CD8-positive, alpha-beta memory T cell (primary cell): ENCODE measurements around the gene ATXN1. TPM values are rescaled to one million over a fixed set of nuclear protein-coding genes. Genes with fewer than 3 reads are reported as not detected.

Experiments
- CTCF ChIA-PET: fragments of 350-600 bp; sonication (Branson Sonifier 250); formaldehyde crosslinking; loops from one replicate; lab custom pipeline; 2021; ENCODE audit warnings: antibody characterized with exemption; lab: Charles Lee
- POLR2A ChIA-PET: fragments of 350-600 bp; sonication (Branson Sonifier 250); formaldehyde crosslinking; loops from one replicate; lab custom pipeline; 2021; ENCODE audit warnings: antibody characterized with exemption; lab: Charles Lee
- DNase-seq, 5 donors: peaks; one replicate each; pipeline versions ENCODE4 v3.0.0 to v3.0.0-alpha.2; 2020 to 2022; ENCODE audit warnings: mixed read lengths in 1 of 5
- H3K27ac ChIP-seq: one replicate; pipeline ENCODE4 v1.7.0; 2013; ENCODE audit warnings: low read depth, mild to moderate bottlenecking, low read length, moderate library complexity
- H3K27me3 ChIP-seq: 2 replicates; pipeline ENCODE4 v1.7.0; 2013; ENCODE audit warnings: low read length, mild to moderate bottlenecking; ENCODE audit not compliant: insufficient read depth, poor library complexity, severe bottlenecking
- H3K36me3 ChIP-seq: 2 replicates; pipeline ENCODE4 v1.7.0; 2013; ENCODE audit warnings: mild to moderate bottlenecking, low read length, moderate library complexity; ENCODE audit not compliant: insufficient read depth
- H3K4me1 ChIP-seq: 2 replicates; pipeline ENCODE4 v1.7.0; 2013; ENCODE audit warnings: mild to moderate bottlenecking, low read length, moderate library complexity; ENCODE audit not compliant: insufficient read depth
- H3K4me3 ChIP-seq: 2 replicates; pipeline ENCODE4 v1.7.0; 2013; ENCODE audit warnings: mild to moderate bottlenecking, low read length
- H3K9me3 ChIP-seq: 2 replicates; pipeline ENCODE4 v1.7.0; 2013; ENCODE audit warnings: mild to moderate bottlenecking, low read length
- H3K27ac Mint-ChIP-seq, 8 donors: one replicate each; pipeline ENCODE4 v1.8.0; 2020 to 2021; ENCODE audit warnings: mixed read lengths in 8 of 8, mild to moderate bottlenecking in 6 of 8, inconsistent platforms in 3 of 8, moderate library complexity in 3 of 8
- H3K27me3 Mint-ChIP-seq, 2 donors: one replicate each; pipeline ENCODE4 v1.8.0; 2020 to 2021; ENCODE audit warnings: mixed read lengths in 2 of 2, mild to moderate bottlenecking in 1 of 2, moderate library complexity in 1 of 2
- H3K36me3 Mint-ChIP-seq, 3 donors: one replicate each; pipeline ENCODE4 v1.8.0; 2020 to 2021; ENCODE audit warnings: mixed read lengths in 3 of 3, inconsistent platforms in 1 of 3, mild to moderate bottlenecking in 1 of 3
- H3K4me1 Mint-ChIP-seq, 3 donors: one replicate each; pipeline ENCODE4 v1.8.0; 2020 to 2021; ENCODE audit warnings: mixed read lengths in 3 of 3, inconsistent platforms in 1 of 3, mild to moderate bottlenecking in 1 of 3
- H3K4me3 Mint-ChIP-seq, 7 donors: one replicate each; pipeline ENCODE4 v1.8.0; 2020 to 2021; ENCODE audit warnings: mixed read lengths in 7 of 7, mild to moderate bottlenecking in 6 of 7, moderate library complexity in 4 of 7, inconsistent platforms in 2 of 7
- H3K9me3 Mint-ChIP-seq, 5 donors: one replicate each; pipeline ENCODE4 v1.8.0; 2020 to 2022; ENCODE audit warnings: mixed read lengths in 5 of 5, mild to moderate bottlenecking in 3 of 5, moderate library complexity in 2 of 5, inconsistent platforms in 1 of 5
- polyA plus RNA-seq: library from polyadenylated mRNA; unstranded; fragments of 300-500 nt; fragmentation: Illumina TruSeq; gene quantifications from one replicate; pipeline ENCODE4 v1.2.3, GENCODE V29; 2021
- total RNA-seq, 2 experiments: library from RNA; stranded (reverse); gene quantifications; one replicate each; pipeline ENCODE4 v1.2.3, GENCODE V29; 2021

ATXN1 gene
- total and polyA plus RNA-seq, 3 experiments from 2014 or later: 20.0 to 114 (median 111) TPM

DNA sequence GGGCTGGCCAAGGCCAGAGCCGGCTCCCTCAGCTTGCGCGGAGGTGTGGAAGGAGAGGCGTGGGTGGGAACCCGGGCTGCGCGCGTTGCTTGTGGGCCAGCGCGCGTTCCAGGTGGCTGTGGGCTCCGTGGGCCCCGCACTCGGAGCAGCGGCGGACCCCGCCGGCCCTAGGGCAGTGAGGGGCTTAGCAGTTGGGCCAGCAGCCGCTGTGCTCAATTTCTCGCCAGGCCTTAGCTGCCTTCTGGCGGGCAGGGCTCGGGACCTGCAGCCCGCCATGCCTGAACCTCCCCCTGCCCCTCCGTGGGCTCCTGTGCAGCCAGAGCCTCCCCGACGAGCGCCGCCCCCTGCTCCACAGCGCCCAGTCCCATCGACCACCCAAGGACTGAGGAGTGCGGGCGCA is 414.4 kb downstream of the ATXN1 start:
- ChIA-PET POLR2A (no interaction called here), CTCF (interaction anchor here (0.8 to 1.1 kb wide), 3 partner anchors 14 to 67 kb away, joined by 3 read pairs; no protein-coding TSS in a partner anchor)
- H3K36me3 ChIP-seq: no peaks in the 10 kb centered on the region

GRCh38 chr6:16345449-16346330 is 415.6 kb downstream of the ATXN1 start:
- ChIA-PET POLR2A (no interaction called here), CTCF (interaction anchor here (1.1 to 1.2 kb wide), 2 partner anchors 11 to 13 kb away, joined by 3 read pairs; no protein-coding TSS in a partner anchor)
- Histone ChIP-seq H3K27me3 (no peaks in the 10 kb centered on the region), H3K27ac (no peak overlapping the region), H3K4me1 (no peaks in the 10 kb centered on the region), H3K9me3 (no peaks in the 10 kb centered on the region), H3K36me3 (no peaks in the 10 kb centered on the region), H3K4me3 (no peak overlapping the region)
- Mint-ChIP-seq H3K4me3 (no peak overlapping the region), H3K27me3 (no peaks in the 10 kb centered on the region), H3K4me1 (peaks cover 8 to 29% (median 21%) of the 10 kb centered on the region in 3 donors), H3K36me3 (peaks cover 0 to 20% (median 7%) of the 10 kb centered on the region in 3 donors), H3K9me3 (no peaks in the 10 kb centered on the region), H3K27ac (peak overlapping the region in 3 of 8 donors; percentile 23 to 32 (median 25))
- no peak for DNase-seq

More for the DNA sequence above, 414.4 kb downstream of the ATXN1 start:
- no peaks in the 10 kb centered on the region for H3K4me1 ChIP-seq
- H3K27me3 ChIP-seq: no peaks in the 10 kb centered on the region
- H3K4me3 ChIP-seq: no peak overlapping the region
- Mint-ChIP-seq H3K27ac (no peak overlapping the region), H3K4me3 (no peak overlapping the region), H3K4me1 (peaks cover 6 to 23% (median 21%) of the 10 kb centered on the region in 3 donors), H3K27me3 (no peaks in the 10 kb centered on the region), H3K9me3 (no peaks in the 10 kb centered on the region), H3K36me3 (peaks cover 0 to 19% (median 7%) of the 10 kb centered on the region in 3 donors)
- H3K27ac ChIP-seq: no peak overlapping the region
- no peaks in the 10 kb centered on the region for H3K9me3 ChIP-seq
- no peak for DNase-seq

DNA sequence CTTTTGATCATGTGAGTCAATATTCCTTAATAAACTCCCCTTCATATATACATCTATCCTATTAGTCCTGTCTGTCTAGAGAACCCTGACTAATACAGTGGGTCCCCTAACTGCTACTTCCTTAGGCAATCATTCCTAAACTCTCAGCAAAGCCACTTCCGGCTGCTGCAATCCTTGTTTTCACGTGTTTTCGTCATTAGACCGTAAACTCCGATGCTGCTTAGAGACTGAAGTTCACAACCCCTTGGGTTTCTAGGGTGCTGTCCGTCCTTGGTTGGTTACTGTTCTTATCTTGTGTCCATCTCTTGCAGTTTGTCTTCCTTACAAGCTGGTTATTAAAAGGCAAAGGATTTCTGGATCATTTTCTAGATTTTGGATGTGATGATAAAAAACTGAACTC is 416.5 kb downstream of the ATXN1 start:
- Histone ChIP-seq H3K9me3 (no peaks in the 10 kb centered on the region), H3K36me3 (no peaks in the 10 kb centered on the region), H3K27ac (no peak overlapping the region), H3K4me3 (no peak overlapping the region), H3K4me1 (no peaks in the 10 kb centered on the region), H3K27me3 (no peaks in the 10 kb centered on the region)
- ChIA-PET POLR2A (no interaction called here), CTCF (no interaction called here)
- H3K36me3 Mint-ChIP-seq: peaks cover 0 to 19% (median 5%) of the 10 kb centered on the region in 3 donors
- no peaks in the 10 kb centered on the region for H3K9me3 Mint-ChIP-seq
- no peak overlapping the region for H3K4me3 Mint-ChIP-seq
- no peaks in the 10 kb centered on the region for H3K27me3 Mint-ChIP-seq
- DNase-seq: no peak
- peak overlapping the region in 2 of 8 donors; percentile 25 to 51 for H3K27ac Mint-ChIP-seq
- peaks cover 8 to 36% (median 12%) of the 10 kb centered on the region in 3 donors for H3K4me1 Mint-ChIP-seq

DNA sequence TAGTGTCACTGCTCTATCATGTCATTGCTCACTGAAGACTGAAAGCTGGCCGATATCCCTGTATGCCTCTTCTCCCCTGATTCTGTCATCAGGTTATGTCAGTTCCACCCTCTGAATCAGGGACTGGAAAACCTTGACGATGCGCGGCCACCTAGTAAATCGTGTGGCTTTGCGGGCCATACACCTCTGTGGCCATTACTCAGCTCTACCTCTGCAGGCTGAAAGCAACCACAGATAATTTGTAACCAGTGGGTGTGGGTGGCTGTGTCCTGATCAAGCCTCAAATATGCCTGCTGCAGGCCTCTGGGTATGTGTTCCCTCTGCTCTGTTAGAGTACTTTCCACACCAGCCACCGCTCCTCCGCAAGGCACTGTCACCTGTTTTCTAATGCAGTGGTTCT is 417.7 kb downstream of the ATXN1 start:
- no peak overlapping the region for H3K27ac ChIP-seq
- ChIA-PET CTCF (interaction anchor here (1.1 kb wide), 1 partner anchor 11 kb away, joined by 3 read pairs; no protein-coding TSS in a partner anchor), POLR2A (no interaction called here)
- no peak overlapping the region for H3K4me3 Mint-ChIP-seq
- no peak for DNase-seq
- no peaks in the 10 kb centered on the region for H3K9me3 ChIP-seq
- H3K9me3 Mint-ChIP-seq: no peaks in the 10 kb centered on the region
- H3K4me1 ChIP-seq: no peaks in the 10 kb centered on the region
- H3K4me3 ChIP-seq: no peak overlapping the region
- peak overlapping the region in 3 of 8 donors; percentile 9 to 77 (median 41) for H3K27ac Mint-ChIP-seq
- H3K36me3 ChIP-seq: no peaks in the 10 kb centered on the region
- no peaks in the 10 kb centered on the region for H3K27me3 Mint-ChIP-seq
- H3K27me3 ChIP-seq: no peaks in the 10 kb centered on the region
- H3K36me3 Mint-ChIP-seq: peaks cover 0 to 16% (median 5%) of the 10 kb centered on the region in 3 donors
- peaks cover 5 to 36% (median 8%) of the 10 kb centered on the region in 3 donors for H3K4me1 Mint-ChIP-seq

DNA sequence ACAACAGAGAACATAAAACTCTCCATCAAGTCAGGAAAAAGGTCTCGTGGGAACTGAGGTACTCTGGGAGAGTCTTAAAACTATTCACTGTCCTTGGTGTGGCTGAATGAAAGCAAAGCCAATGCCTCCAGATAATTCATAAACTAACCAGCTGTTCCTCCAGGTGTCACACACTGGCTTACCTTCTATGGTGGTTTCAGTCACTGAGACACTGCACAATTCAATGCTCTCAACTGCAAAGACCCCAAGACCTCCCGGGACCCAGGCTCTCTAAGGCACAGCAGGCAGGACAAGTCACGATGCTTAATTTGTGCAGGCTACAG is 422.0 kb downstream of the ATXN1 start:
- no peaks in the 10 kb centered on the region for H3K4me1 ChIP-seq
- peaks cover 0 to 22% (median 5%) of the 10 kb centered on the region in 3 donors for H3K36me3 Mint-ChIP-seq
- peak overlapping the region in 5 of 8 donors; percentile 22 to 91 (median 44) for H3K27ac Mint-ChIP-seq
- H3K4me3 Mint-ChIP-seq: no peak overlapping the region
- no peaks in the 10 kb centered on the region for H3K36me3 ChIP-seq
- no peaks in the 10 kb centered on the region for H3K9me3 ChIP-seq
- no peak overlapping the region for H3K27ac ChIP-seq
- DNase-seq: no peak
- H3K4me3 ChIP-seq: no peak overlapping the region
- ChIA-PET POLR2A (no interaction called here), CTCF (no interaction called here)
- peaks cover 4 to 26% (median 5%) of the 10 kb centered on the region in 3 donors for H3K4me1 Mint-ChIP-seq
- H3K27me3 ChIP-seq: no peaks in the 10 kb centered on the region
- no peaks in the 10 kb centered on the region for H3K27me3 Mint-ChIP-seq
- H3K9me3 Mint-ChIP-seq: no peaks in the 10 kb centered on the region

- H3K27me3 ChIP-seq: no peaks in the 10 kb centered on the region
- ChIA-PET POLR2A (no interaction called here), CTCF (no interaction called here)
- no peaks in the 10 kb centered on the region for H3K4me1 ChIP-seq
- Mint-ChIP-seq H3K4me3 (no peak overlapping the region), H3K4me1 (peaks cover 4 to 21% (median 5%) of the 10 kb centered on the region in 3 donors), H3K36me3 (peaks cover 0 to 19% (median 5%) of the 10 kb centered on the region in 3 donors), H3K9me3 (no peaks in the 10 kb centered on the region), H3K27ac (peak overlapping the region in 3 of 8 donors; percentile 4 to 91 (median 56)), H3K27me3 (no peaks in the 10 kb centered on the region)
- no peaks in the 10 kb centered on the region for H3K36me3 ChIP-seq
- H3K9me3 ChIP-seq: no peaks in the 10 kb centered on the region
- no peak overlapping the region for H3K4me3 ChIP-seq
- H3K27ac ChIP-seq: no peak overlapping the region
- no peak for DNase-seq
Observed at GRCh38 chr6:16338577-16339264, 422.5 kb downstream of the ATXN1 start.

GRCh38 chr6:16337295-16337975 is 423.8 kb downstream of the ATXN1 start:
- peaks cover 0 to 20% (median 5%) of the 10 kb centered on the region in 3 donors for H3K36me3 Mint-ChIP-seq
- POLR2A ChIA-PET: no interaction called here

More at GRCh38 chr6:16337295-16337975, 423.8 kb downstream of the ATXN1 start:
- H3K4me1 ChIP-seq: no peaks in the 10 kb centered on the region
- Mint-ChIP-seq H3K27me3 (no peaks in the 10 kb centered on the region), H3K4me1 (peaks cover under 1 to 18% (median 2%) of the 10 kb centered on the region in 3 donors), H3K9me3 (no peaks in the 10 kb centered on the region), H3K4me3 (no peak overlapping the region), H3K27ac (peak overlapping the region in 4 of 8 donors; percentile 31 to 79 (median 44))
- H3K27ac ChIP-seq: no peak overlapping the region
- no peaks in the 10 kb centered on the region for H3K36me3 ChIP-seq
- H3K4me3 ChIP-seq: no peak overlapping the region
- CTCF ChIA-PET: interaction anchor here (1.6 kb wide), 1 partner anchor 11 kb away, joined by 4 read pairs; no protein-coding TSS in a partner anchor
- H3K27me3 ChIP-seq: no peaks in the 10 kb centered on the region
- no peaks in the 10 kb centered on the region for H3K9me3 ChIP-seq
- no peak for DNase-seq
